Caco-2 (cell line): Measurements from ENCODE around the gene PATZ1. TPM values are rescaled to one million over a fixed set of nuclear protein-coding genes. Genes with fewer than 3 reads are reported as not detected.

ENCODE experiments used
- BruUV-seq: library from RNA; stranded (reverse); fragments of 400-500 nt; replicated peaks from 2 replicates; lab custom pipeline; 2021; lab: Mats Ljungman, UMichigan
- CTCF ChIA-PET: fragments of 300-600 bp; sonication (Branson Sonifier 250); formaldehyde crosslinking; loops from one replicate; lab custom pipeline; 2022; ENCODE audit warnings: antibody characterized with exemption; lab: Charles Lee
- POLR2A ChIA-PET: fragments of 300-600 bp; sonication (Branson Sonifier 250); formaldehyde crosslinking; loops from one replicate; lab custom pipeline; 2022; ENCODE audit warnings: antibody characterized with exemption; lab: Charles Lee
- DNase-seq, 2 experiments: peaks; one replicate each; pipeline versions ENCODE4 v3.0.0 to v3.0.0-alpha.2; 2020 to 2022
- H3K27me3 ChIP-seq: replicated peaks from 2 replicates; pipeline ENCODE4 v1.6.0; 2011; ENCODE audit warnings: low read length; ENCODE audit not compliant: control insufficient read depth, insufficient read depth
- H3K36me3 ChIP-seq: 2 replicates; pipeline ENCODE4 v1.5.1; 2011; ENCODE audit warnings: low read length; ENCODE audit not compliant: control insufficient read depth, insufficient read depth
- H3K4me1 ChIP-seq: fragments of 250-450 bp; sonication (Bioruptor Pico); 2 replicates; pipeline ENCODE4 v1.5.1; 2020; ENCODE audit warnings: mild to moderate bottlenecking
- H3K4me3 ChIP-seq: 2 replicates; pipeline ENCODE4 v1.5.1; 2011; ENCODE audit warnings: low read depth, mild to moderate bottlenecking, control low read depth, low read length
- H3K9me3 ChIP-seq: fragments of 250-450 bp; sonication (Bioruptor Pico); 2 replicates; pipeline ENCODE4 v1.5.1; 2020; ENCODE audit warnings: mild to moderate bottlenecking, moderate library complexity
- H3K27ac Mint-ChIP-seq: one replicate; pipeline ENCODE4 v1.8.0; 2022; ENCODE audit warnings: mixed read lengths; ENCODE audit not compliant: unreplicated experiment
- H3K27me3 Mint-ChIP-seq: one replicate; pipeline ENCODE4 v1.8.0; 2022; ENCODE audit warnings: mixed read lengths; ENCODE audit not compliant: insufficient read depth, unreplicated experiment
- H3K36me3 Mint-ChIP-seq: one replicate; pipeline ENCODE4 v1.8.0; 2022; ENCODE audit warnings: mild to moderate bottlenecking, mixed read lengths; ENCODE audit not compliant: insufficient read depth, unreplicated experiment
- H3K4me1 Mint-ChIP-seq: one replicate; pipeline ENCODE4 v1.8.0; 2022; ENCODE audit warnings: low read depth, mixed read lengths; ENCODE audit not compliant: unreplicated experiment
- H3K4me3 Mint-ChIP-seq: one replicate; pipeline ENCODE4 v1.8.0; 2022; ENCODE audit warnings: mild to moderate bottlenecking, moderate library complexity, mixed read lengths; ENCODE audit not compliant: unreplicated experiment
- H3K9me3 Mint-ChIP-seq: one replicate; pipeline ENCODE4 v1.8.0; 2022; ENCODE audit warnings: mixed read lengths; ENCODE audit not compliant: unreplicated experiment
- CTCF ChIP-seq, 2 experiments: fragments of 200-600 bp in 1 of 2; IDR thresholded peaks; 1 replicate in 1 of 2; 2 replicates in 1 of 2; pipeline versions ENCODE4 v1.5.1 to v1.8.0; 2011 to 2022; ENCODE audit warnings: antibody characterized with exemption in 1 of 2, control low read depth in 1 of 2, inconsistent platforms in 1 of 2, low read depth in 1 of 2, low read length in 1 of 2, mild to moderate bottlenecking in 1 of 2, moderate library complexity in 1 of 2; ENCODE audit not compliant: insufficient read depth in 1 of 2, severe bottlenecking in 1 of 2, unreplicated experiment in 1 of 2
- intact Hi-C: fragments of 100-400 bp; cut with micrococcal nuclease; formaldehyde crosslinking; loops from one replicate; pipeline ENCODE4 v1.10.0; 2022; ENCODE audit not compliant: unreplicated experiment
- total RNA-seq: library from RNA; stranded (reverse); gene quantifications from 2 replicates; pipeline ENCODE4 v1.2.3, GENCODE V29; 2022

PATZ1 gene
- total RNA-seq, 1 experiment from 2014 or later, result 40.9 TPM

DNA sequence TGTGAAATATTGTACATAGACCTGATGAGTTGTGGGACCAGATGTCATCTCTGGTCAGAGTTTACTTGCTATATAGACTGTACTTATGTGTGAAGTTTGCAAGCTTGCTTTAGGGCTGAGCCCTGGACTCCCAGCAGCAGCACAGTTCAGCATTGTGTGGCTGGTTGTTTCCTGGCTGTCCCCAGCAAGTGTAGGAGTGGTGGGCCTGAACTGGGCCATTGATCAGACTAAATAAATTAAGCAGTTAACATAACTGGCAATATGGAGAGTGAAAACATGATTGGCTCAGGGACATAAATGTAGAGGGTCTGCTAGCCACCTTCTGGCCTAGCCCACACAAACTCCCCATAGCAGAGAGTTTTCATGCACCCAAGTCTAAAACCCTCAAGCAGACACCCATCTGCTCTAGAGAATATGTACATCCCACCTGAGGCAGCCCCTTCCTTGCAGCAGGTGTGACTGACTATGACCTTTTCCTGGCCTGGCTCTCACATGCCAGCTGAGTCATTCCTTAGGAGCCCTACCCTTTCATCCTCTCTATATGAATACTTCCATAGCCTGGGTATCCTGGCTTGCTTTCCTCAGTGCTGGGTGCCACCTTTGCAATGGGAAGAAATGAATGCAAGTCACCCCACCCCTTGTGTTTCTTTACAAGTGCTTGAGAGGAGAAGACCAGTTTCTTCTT, 66.2 kb downstream of the PATZ1 start:
- H3K27me3 ChIP-seq, result no peaks in the 10 kb centered on the region
- no peak for TF ChIP-seq CTCF (IDR thresholded peaks at IDR 0.05; ENCODE audit: insufficient read depth in 1 of 2, low read depth in 1 of 2, low read length in 1 of 2, severe bottlenecking in 1 of 2, unreplicated experiment in 1 of 2)
- H3K4me1 ChIP-seq, result peaks cover 8% of the 10 kb centered on the region; the same call in 1 of the 2 replicates
- Mint-ChIP-seq H3K9me3 (no peaks in the 10 kb centered on the region), H3K27me3 (no peaks in the 10 kb centered on the region), H3K36me3 (peaks cover 25% of the 10 kb centered on the region), H3K4me3 (no peak overlapping the region), H3K27ac (no peak overlapping the region), H3K4me1 (no peaks in the 10 kb centered on the region)
- no peaks in the 10 kb centered on the region; the same call in 1 of the 2 replicates for H3K36me3 ChIP-seq
- no TSS peak for BruUV-seq
- intact Hi-C loops, result no loop called here
- ChIA-PET POLR2A (interaction anchor here (0.6 kb wide), 1 partner anchor 99 kb away, joined by 4 read pairs; no protein-coding TSS in a partner anchor), CTCF (no interaction called here)
- H3K4me3 ChIP-seq, result no peak overlapping the region
- no peak for DNase-seq
- no peaks in the 10 kb centered on the region for H3K9me3 ChIP-seq

- Mint-ChIP-seq H3K4me1 (no peaks in the 10 kb centered on the region), H3K36me3 (peaks cover 30% of the 10 kb centered on the region), H3K4me3 (no peak overlapping the region), H3K9me3 (no peaks in the 10 kb centered on the region), H3K27ac (no peak overlapping the region), H3K27me3 (no peaks in the 10 kb centered on the region)
- Histone ChIP-seq H3K4me3 (no peak overlapping the region), H3K36me3 (no peaks in the 10 kb centered on the region; the same call in 1 of the 2 replicates), H3K27me3 (no peaks in the 10 kb centered on the region), H3K9me3 (no peaks in the 10 kb centered on the region), H3K4me1 (peaks cover 11% of the 10 kb centered on the region; the same call in 1 of the 2 replicates)
- intact Hi-C loops, result no loop called here
- CTCF ChIA-PET, result no interaction called here
- TF ChIP-seq CTCF (IDR thresholded peaks at IDR 0.05; ENCODE audit: insufficient read depth in 1 of 2, low read depth in 1 of 2, low read length in 1 of 2, severe bottlenecking in 1 of 2, unreplicated experiment in 1 of 2), result no peak
- POLR2A ChIA-PET, result interaction anchor here (0.6 kb wide), 1 partner anchor 99 kb away, joined by 4 read pairs; no protein-coding TSS in a partner anchor
- DNase-seq, result no peak
- BruUV-seq, result no TSS peak
Observed at GRCh38 chr22:31279327-31279669, 66.8 kb downstream of the PATZ1 start.

DNA sequence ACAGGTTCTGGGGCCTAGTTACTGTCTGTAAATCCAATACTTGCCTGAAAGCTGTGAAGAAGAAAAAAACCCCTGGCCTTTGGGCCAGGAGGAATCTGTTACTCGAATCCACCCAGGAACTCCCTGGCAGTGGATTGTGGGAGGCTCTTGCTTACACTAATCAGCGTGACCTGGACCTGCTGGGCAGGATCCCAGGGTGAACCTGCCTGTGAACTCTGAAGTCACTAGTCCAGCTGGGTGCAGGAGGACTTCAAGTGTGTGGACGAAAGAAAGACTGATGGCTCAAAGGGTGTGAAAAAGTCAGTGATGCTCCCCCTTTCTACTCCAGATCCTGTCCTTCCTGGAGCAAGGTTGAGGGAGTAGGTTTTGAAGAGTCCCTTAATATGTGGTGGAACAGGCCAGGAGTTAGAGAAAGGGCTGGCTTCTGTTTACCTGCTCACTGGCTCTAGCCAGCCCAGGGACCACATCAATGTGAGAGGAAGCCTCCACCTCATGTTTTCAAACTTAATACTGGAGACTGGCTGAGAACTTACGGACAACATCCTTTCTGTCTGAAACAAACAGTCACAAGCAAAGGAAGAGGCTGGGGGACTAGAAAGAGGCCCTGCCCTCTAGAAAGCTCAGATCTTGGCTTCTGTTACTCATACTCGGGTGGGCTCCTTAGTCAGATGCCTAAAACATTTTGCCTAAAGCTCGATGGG, 67.4 kb downstream of the PATZ1 start:
- TF ChIP-seq CTCF (IDR thresholded peaks at IDR 0.05; ENCODE audit: insufficient read depth in 1 of 2, low read depth in 1 of 2, low read length in 1 of 2, severe bottlenecking in 1 of 2, unreplicated experiment in 1 of 2), result no peak
- BruUV-seq, result no TSS peak
- H3K9me3 ChIP-seq, result no peaks in the 10 kb centered on the region
- no peak for DNase-seq
- H3K4me1 Mint-ChIP-seq, result no peaks in the 10 kb centered on the region
- H3K4me1 ChIP-seq, result peaks cover 11% of the 10 kb centered on the region; the same call in 1 of the 2 replicates
- peaks cover 35% of the 10 kb centered on the region for H3K36me3 Mint-ChIP-seq
- POLR2A ChIA-PET, result no interaction called here
- H3K27ac Mint-ChIP-seq, result no peak overlapping the region
- H3K36me3 ChIP-seq, result no peaks in the 10 kb centered on the region; the same call in 1 of the 2 replicates
- no peaks in the 10 kb centered on the region for H3K27me3 Mint-ChIP-seq
- CTCF ChIA-PET, result no interaction called here
- intact Hi-C loops, result no loop called here
- H3K27me3 ChIP-seq, result no peaks in the 10 kb centered on the region
- no peak overlapping the region for H3K4me3 ChIP-seq
- H3K9me3 Mint-ChIP-seq, result no peaks in the 10 kb centered on the region
- H3K4me3 Mint-ChIP-seq, result no peak overlapping the region
